NCI-H2029 treated with DMSO at 0.1 percent for 48 hours (cell line): Measurements from ENCODE around the gene STK4.
"Not testable (repeated sequence)": the region's sequence is repeated elsewhere in the genome, so short reads cannot be mapped to it uniquely, and the experiment has no call there.

ENCODE experiments used
- DNase-seq: peaks from one replicate; lab custom pipeline; 2025; lab: John Stamatoyannopoulos, UW

Gene STK4

GRCh38 chr20:44988631-44989171, 22.4 kb downstream of the STK4 start:
- no peak for DNase-seq

DNA sequence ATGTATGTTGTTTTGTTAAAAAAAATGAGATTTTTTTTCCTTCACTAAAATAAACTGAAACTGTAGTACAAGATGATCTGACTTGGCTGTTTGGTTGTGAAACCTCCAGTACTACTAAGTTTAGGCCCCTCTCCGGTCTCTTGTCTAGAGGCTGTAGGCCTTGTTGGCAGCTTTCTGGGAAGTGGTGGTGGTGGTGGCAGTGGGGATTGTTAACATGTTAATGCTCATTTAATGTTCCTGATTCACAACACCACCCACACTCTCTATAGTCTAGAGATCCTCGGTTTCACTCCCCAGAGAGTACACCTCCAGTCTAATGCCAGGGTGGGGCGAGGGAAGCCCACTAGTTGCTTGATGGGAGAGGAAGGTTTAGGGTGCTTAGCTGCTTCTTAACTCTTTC, 24.1 kb downstream of the STK4 start:
- no peak for DNase-seq

- no peak for DNase-seq
Measured at GRCh38 chr20:44990957-44991356, 24.6 kb downstream of the STK4 start.

GRCh38 chr20:44993343-44993742, 27.0 kb downstream of the STK4 start:
- no peak for DNase-seq

DNA sequence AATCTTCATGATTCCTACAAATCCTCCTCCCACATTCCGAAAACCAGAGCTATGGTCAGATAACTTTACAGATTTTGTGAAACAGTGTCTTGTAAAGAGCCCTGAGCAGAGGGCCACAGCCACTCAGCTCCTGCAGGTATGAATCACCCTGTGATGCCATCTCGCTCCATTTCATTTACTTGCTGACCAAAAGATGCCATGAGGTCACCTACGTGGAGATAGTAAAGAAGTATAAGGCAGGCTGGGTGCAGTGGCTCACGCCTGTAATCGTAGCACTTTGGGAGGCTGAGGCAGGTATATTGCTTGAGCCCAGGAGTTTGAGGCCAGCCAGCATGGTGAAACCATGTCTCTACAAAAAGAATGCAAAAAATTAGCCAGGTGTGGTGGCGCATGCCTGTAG, 30.9 kb downstream of the STK4 start:
- DNase-seq = no peak

- DNase-seq = no peak
Measured at GRCh38 chr20:44997668-44998067, 31.4 kb downstream of the STK4 start.

- DNase-seq = no peak
Measured at GRCh38 chr20:45008521-45009049, 42.3 kb downstream of the STK4 start.

- DNase-seq = no peak
Measured at GRCh38 chr20:45010399-45010828, 44.1 kb downstream of the STK4 start.

- DNase-seq = peak; percentile 80
Measured at GRCh38 chr20:45011108-45011526, 44.8 kb downstream of the STK4 start.

DNA sequence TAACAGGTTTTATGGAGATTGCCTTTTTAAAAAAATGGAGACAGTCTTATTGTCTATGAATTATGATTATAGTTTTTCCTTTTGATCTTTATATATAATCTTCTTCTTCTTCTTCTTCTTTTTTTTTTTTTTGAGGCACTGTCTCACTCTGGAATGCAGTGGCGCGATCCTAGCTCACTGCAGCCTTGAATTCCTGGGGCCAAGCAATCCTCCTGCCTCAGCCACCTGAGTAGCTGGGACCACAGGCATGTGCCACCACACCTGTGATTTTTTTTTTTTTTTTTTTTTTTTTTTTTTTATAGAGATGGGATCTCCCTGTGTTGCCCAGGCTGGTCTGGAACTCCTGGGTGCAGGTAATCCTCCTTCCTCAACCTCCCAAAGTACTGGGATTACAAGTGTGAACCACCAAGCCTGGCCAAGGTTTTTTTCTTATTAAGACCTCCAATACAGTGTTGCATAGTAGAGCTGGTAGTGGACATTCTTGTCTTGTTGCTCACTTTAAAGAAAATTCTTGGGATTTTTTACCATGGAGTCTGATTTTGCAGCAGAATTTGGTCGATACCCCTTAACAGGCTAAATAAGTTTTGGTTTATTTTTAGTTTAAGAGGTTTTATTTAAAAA, 46.5 kb downstream of the STK4 start:
- DNase-seq = no peak

- not testable (repeated sequence) for DNase-seq
Measured at GRCh38 chr20:45014131-45014530, 47.8 kb downstream of the STK4 start.

DNA sequence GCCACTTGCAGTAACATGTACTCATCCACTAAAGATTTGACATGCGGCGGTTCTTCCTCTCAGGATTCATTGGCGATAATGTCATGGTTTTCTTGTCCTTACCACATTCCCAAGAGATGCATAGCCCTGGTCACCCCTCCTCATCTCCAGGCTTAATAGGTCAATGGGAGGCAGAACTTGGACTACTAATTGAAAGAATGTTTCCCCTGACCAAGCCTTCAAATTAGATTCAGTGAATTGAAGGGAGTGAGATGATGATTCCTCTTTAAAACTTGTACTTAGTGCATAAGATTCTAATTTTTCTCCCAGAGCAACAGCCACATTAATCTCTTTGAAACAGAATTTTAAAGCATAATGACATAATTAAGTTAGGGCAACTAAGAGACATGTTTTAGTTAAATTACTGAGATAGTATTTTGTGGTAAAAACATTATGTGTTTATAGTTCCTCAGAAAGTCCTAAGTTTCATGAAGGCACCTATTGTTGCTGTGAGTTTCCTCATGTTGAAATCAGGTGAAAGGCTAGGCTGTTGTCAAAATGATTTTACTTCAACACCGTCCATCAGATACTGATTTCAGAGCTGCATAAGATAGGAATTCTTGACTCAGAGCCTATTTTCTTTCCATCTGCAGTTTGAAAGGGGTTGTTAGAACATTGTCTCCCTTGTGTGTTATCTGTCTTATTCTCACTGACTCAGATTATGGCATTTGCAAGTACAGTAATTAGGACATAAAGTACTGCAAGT, 48.5 kb downstream of the STK4 start:
- DNase-seq = no peak

- DNase-seq = no peak
Measured at GRCh38 chr20:45016089-45016671, 49.9 kb downstream of the STK4 start.

- no peak for DNase-seq
Measured at GRCh38 chr20:45017281-45017680, 51.0 kb downstream of the STK4 start.

DNA sequence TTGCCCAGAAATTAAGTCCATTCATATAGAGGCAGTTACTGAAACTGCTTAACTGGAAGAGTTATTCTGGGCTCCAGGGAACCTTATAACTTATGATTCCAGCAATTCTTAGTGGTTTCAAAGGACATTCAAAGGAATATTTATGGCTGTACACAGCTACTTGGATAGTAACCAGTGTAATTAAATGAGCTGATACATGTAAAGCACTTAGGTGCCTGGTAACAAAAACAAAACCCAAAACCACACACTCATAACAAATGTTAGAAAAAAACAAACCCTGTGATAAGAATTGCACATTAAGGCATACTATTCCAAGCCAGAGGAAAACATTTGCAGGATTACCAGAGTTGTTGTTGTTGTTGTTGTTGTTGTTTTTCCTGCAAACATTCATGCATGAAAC, 51.5 kb downstream of the STK4 start:
- DNase-seq = no peak

DNA sequence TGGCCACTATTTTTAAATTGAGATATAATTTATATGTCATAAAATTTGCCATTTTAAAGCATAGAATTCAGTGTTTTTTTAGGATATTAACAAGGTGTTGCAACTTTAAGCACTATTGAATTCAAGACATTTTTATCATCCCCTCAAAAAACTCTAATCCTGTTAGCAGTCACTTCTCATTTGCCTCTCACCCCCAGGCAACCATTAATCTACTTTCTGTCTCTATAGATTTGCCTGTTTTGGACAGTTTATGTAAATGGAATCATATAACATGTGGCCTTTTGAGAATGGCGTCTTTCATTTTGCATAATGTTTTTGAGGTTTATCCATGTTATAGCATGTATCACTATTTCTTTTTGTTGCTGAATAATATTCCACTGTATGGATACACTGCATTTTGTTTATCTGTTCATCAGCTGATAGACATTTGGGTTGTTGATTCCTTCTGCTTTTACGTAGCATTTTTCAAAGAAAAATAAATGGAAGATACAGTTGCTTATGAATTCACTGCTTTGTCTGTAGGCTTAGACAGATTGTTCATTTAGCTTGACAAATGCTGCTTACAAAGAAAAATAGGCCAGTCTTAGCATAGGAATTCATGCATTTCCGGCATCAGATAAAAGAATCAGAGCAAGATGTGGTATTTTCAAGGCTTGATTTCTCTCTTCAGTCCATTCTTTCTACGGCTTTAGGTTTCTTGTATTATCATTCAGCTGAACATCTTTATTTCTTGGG, 52.9 kb downstream of the STK4 start:
- no peak for DNase-seq

GRCh38 chr20:45019762-45020123, 53.4 kb downstream of the STK4 start:
- no peak for DNase-seq

- peak; percentile 61 for DNase-seq
Measured at GRCh38 chr20:45020236-45020886, 54.0 kb downstream of the STK4 start.

- DNase-seq = no peak
Measured at GRCh38 chr20:45021631-45022030, 55.3 kb downstream of the STK4 start.

GRCh38 chr20:45023140-45023539, 56.8 kb downstream of the STK4 start:
- DNase-seq = not testable (repeated sequence)

DNA sequence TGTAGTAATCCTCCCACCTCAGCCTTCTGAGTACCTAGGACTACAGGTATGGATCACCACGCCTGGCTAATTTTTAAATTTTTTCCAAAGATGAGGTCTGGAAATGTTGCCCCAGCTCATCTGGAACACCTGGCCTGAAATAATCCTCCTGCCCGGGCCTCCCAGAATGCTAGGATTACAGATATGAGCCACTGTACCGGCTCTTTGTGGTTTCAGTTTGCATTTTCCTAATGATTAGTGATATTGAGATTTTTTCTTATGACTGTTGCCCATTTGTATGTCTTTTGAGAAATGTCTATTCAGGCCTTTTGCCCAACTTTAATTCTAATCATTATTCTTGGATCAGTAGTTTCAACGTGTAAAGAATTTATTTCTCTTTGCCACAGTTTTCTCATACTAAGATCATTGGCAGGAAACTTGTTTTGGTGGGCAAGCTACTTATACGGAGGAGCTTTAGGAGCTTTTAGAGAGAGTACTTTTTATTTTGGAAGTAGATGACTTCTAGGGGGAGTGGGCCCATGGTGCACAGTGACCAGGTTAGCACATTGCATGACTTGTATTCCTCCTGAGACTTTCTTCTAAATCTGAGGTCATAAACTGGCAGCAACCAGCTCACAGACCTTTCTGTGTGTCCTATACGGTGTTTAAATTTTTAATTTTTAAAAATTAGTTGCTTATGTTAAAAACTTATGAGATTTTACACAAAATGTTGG, 62.3 kb downstream of the STK4 start:
- no peak for DNase-seq
